GM13977 (cell line): ENCODE data around the gene ANGPTL5.
A peak's percentile ranks its signal among the peaks of the same experiment; 100 is the strongest.
"Not testable (repeated sequence)": the region's sequence is repeated elsewhere in the genome, so short reads cannot be mapped to it uniquely, and the experiment has no call there.

Experiments
- DNase-seq: peaks from one replicate; pipeline ENCODE4 v3.0.0; 2012; ENCODE audit warnings: low spot score
- CTCF ChIP-seq: IDR thresholded peaks from 2 replicates; pipeline ENCODE4 v1.5.1; 2012; ENCODE audit warnings: mild to moderate bottlenecking, control low read depth; ENCODE audit not compliant: insufficient read depth; ENCODE audit errors: extremely low read depth, missing control alignments
- in situ Hi-C: fragments of 300-500 bp; cut with MboI; formaldehyde crosslinking; loops from one replicate; pipeline ENCODE4 v1.12.0; 2022; ENCODE audit warnings: low sequenced_read_pairs, low pct_unique_long_range_greater_than_20kb, mixed read lengths, inconsistent platforms; ENCODE audit not compliant: unreplicated experiment

The ANGPTL5 gene

GRCh38 chr11:101862391-101863233 lies 53.7 kb downstream of the ANGPTL5 start:
- TF ChIP-seq CTCF, result peak; percentile 4
- DNase-seq, result no peak
- in situ Hi-C loops, result no loop called here

GRCh38 chr11:101860696-101861427 lies 55.5 kb downstream of the ANGPTL5 start:
- DNase-seq, result peak; percentile 28
- in situ Hi-C loops, result no loop called here
- TF ChIP-seq CTCF, result peak; percentile 69

- DNase-seq, in situ Hi-C loops: not testable (repeated sequence)
Measured at GRCh38 chr11:101852260-101852659, 64.1 kb downstream of the ANGPTL5 start.

GRCh38 chr11:101848262-101848661 lies 68.1 kb downstream of the ANGPTL5 start:
- no peak for TF ChIP-seq CTCF
- in situ Hi-C loops, result no loop called here
- no peak for DNase-seq

- TF ChIP-seq CTCF, result no peak
- DNase-seq, result no peak
- in situ Hi-C loops, result no loop called here
Measured at GRCh38 chr11:101844608-101845007, 71.7 kb downstream of the ANGPTL5 start.

- no peak for DNase-seq
- in situ Hi-C loops, result no loop called here
- TF ChIP-seq CTCF, result no peak
Measured at GRCh38 chr11:101840704-101841103, 75.6 kb downstream of the ANGPTL5 start.
